Skeletal muscle tissue (tissue), 4 donors: ENCODE measurements around the gene DLG5. TPM values are rescaled to one million over a fixed set of nuclear protein-coding genes. Genes with fewer than 3 reads are reported as not detected.

Experiments
- H3K27ac ChIP-seq: one replicate; pipeline ENCODE4 v1.7.0; 2013; ENCODE audit warnings: mild to moderate bottlenecking, low read depth, low read length, inconsistent platforms
- H3K27me3 ChIP-seq, 3 donors: one replicate each; pipeline ENCODE4 v1.7.0; 2013; ENCODE audit warnings: low read length in 3 of 3; ENCODE audit not compliant: control insufficient read depth in 3 of 3, insufficient read depth in 3 of 3
- H3K36me3 ChIP-seq, 3 donors: one replicate each; pipeline ENCODE4 v1.7.0; 2013; ENCODE audit warnings: low read length in 3 of 3; ENCODE audit not compliant: control insufficient read depth in 3 of 3, insufficient read depth in 3 of 3
- H3K4me1 ChIP-seq, 3 donors: one replicate each; pipeline ENCODE4 v1.7.0; 2013; ENCODE audit warnings: low read length in 3 of 3, mild to moderate bottlenecking in 3 of 3; ENCODE audit not compliant: control insufficient read depth in 3 of 3, insufficient read depth in 3 of 3
- H3K4me3 ChIP-seq, 3 donors: one replicate each; pipeline ENCODE4 v1.7.0; 2013; ENCODE audit warnings: low read length in 3 of 3
- H3K9ac ChIP-seq, 3 donors: one replicate each; pipeline ENCODE4 v1.7.0; 2013; ENCODE audit warnings: low read length in 3 of 3, mild to moderate bottlenecking in 3 of 3, moderate library complexity in 2 of 3, low read depth in 1 of 3
- H3K9me3 ChIP-seq, 3 donors: one replicate each; pipeline ENCODE4 v1.7.0; 2013; ENCODE audit warnings: low read length in 3 of 3; ENCODE audit not compliant: control insufficient read depth in 3 of 3
- total RNA-seq: library from RNA; depleted of rRNA; stranded (reverse); fragments of >200 nt; gene quantifications from one replicate; pipeline ENCODE4 v1.2.3, GENCODE V29; 2014
- donor health status: Osteomylitis.

The DLG5 gene, protein sequence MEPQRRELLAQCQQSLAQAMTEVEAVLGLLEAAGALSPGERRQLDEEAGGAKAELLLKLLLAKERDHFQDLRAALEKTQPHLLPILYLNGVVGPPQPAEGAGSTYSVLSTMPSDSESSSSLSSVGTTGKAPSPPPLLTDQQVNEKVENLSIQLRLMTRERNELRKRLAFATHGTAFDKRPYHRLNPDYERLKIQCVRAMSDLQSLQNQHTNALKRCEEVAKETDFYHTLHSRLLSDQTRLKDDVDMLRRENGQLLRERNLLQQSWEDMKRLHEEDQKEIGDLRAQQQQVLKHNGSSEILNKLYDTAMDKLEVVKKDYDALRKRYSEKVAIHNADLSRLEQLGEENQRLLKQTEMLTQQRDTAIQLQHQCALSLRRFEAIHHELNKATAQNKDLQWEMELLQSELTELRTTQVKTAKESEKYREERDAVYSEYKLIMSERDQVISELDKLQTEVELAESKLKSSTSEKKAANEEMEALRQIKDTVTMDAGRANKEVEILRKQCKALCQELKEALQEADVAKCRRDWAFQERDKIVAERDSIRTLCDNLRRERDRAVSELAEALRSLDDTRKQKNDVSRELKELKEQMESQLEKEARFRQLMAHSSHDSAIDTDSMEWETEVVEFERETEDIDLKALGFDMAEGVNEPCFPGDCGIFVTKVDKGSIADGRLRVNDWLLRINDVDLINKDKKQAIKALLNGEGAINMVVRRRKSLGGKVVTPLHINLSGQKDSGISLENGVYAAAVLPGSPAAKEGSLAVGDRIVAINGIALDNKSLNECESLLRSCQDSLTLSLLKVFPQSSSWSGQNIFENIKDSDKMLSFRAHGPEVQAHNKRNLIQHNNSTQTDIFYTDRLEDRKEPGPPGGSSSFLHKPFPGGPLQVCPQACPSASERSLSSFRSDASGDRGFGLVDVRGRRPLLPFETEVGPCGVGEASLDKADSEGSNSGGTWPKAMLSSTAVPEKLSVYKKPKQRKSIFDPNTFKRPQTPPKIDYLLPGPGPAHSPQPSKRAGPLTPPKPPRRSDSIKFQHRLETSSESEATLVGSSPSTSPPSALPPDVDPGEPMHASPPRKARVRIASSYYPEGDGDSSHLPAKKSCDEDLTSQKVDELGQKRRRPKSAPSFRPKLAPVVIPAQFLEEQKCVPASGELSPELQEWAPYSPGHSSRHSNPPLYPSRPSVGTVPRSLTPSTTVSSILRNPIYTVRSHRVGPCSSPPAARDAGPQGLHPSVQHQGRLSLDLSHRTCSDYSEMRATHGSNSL (N-terminal part only)
- total RNA-seq = 14.1 TPM

DNA sequence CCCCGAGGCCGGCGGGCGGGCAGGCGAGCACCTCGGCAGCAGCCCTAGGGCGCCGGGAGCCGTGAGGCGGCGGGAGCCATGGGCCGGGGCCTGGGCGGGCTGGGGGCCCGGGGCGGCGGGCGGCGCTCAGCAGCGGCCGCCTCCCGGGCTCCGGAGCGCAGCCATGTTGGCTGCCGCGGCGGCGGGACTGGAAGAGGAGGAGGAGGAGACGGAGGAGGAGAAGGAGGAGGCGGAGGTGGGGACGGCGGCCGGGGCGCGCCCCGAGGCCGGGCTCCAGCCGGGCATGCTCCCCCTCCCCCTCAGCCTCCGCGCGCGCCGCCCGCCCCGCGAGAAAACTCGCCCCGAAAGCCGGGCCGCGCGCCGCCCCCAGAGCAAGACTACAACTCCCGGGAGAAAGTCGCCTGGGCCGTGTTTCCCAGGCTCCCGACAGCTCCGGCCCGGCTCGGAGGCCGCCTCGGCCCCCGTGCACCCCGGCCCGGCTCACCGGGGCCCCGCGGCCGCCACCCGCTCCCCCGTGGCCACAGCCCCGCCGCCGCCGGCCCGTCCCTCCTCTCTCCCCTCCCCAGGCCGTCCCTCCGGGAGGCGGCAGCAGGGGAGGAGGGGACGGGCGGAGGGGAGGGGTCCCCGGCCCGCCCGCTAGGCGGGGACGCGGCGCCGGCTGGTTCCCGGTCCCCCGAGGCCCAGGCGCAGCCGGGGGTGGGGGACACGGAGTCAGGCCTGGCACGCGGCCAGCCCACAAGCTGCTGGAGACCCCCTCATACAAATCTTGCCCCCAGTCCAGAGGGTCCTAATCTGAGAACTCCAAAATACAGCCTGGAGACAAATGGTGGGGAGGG, at the start of gene DLG5:
Gene DLG5, minus strand, starts transcription at position 190 of the 836 bp plus-strand sequence. CDS start 235 bp downstream, outside the sequence.
- peak within 1 kb of the TSS; percentile 81 to 88 (median 87) for H3K4me3 ChIP-seq
- H3K27ac ChIP-seq = peak within 1 kb of the TSS; percentile 12

DNA sequence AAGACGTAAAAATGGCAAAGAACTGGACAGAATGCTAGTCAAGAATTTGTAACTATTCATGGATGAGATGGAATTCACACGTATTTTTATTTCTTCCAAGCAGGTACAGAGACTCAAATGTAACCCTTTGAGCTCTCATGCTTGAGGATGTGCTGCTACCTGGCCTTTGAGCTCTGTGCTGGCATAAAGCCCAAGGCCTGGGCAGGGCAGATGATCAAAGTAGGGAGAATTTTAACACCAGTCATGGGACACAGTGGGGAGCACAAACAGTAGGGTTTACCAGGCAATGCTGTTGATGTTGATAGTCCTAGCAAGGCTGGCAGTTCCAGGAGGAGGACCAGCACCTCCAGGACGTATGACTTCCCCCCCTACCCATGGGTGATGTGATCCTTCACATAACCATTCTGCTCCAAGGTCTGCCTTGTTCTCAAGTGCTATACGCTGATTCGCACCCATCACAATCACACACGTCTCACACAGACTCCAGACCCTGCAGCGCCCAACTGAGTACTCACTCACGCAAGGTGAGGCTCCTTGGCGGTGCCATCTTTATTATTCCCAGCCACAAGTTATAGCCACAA, 48.6 kb upstream of the DLG5 start:
- Histone ChIP-seq H3K4me3 (no peak overlapping the region), H3K9ac (no peak overlapping the region), H3K27me3 (no peaks in the 10 kb centered on the region), H3K4me1 (peaks cover 32 to 47% (median 41%) of the 10 kb centered on the region in 3 donors), H3K36me3 (peaks cover 20 to 34% (median 29%) of the 10 kb centered on the region in 3 donors), H3K9me3 (no peaks in the 10 kb centered on the region), H3K27ac (peak overlapping the region; percentile 0)

More for the DNA sequence above, at the start of gene DLG5:
- H3K27me3 ChIP-seq = no peaks in the 10 kb centered on the region
- peak within 1 kb of the TSS; percentile 81 to 89 (median 89) for H3K9ac ChIP-seq
- no peaks in the 10 kb centered on the region for H3K36me3 ChIP-seq
- no peaks in the 10 kb centered on the region for H3K9me3 ChIP-seq
- peaks cover 21 to 30% (median 29%) of the 10 kb centered on the region in 3 donors for H3K4me1 ChIP-seq

DNA sequence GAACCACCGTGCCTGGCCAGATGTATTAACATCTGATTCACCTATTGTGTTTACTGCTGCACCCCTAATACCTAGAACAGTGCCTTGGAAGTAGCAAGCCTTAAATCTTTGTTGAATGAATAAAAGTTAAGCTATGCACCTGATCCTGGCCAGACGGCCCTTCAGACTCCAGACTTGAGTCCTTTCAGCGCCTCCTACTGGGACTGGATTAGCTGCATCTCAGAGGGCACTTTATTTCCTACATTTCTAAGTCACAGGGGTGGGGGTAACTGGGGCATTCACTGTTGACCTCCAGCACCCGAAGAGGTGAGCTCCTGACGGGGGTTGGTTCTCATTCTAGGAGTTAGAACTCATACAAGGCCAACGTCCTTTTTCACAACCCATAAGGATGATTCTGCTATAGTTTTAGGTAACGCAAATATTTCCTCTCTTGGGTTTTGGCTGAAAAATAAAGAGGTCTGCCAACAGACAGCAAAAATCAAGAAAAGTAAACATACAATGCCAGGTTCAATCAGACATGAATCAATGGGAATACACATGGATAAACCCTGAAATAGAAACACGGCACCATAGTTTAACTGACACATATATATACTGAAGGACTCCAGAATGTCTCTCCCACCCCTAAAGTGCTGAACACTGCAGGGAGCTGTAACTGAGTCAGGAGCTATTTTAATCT, 48.0 kb upstream of the DLG5 start:
- H3K27me3 ChIP-seq = no peaks in the 10 kb centered on the region
- no peak overlapping the region for H3K4me3 ChIP-seq
- H3K36me3 ChIP-seq = peaks cover 14 to 27% (median 23%) of the 10 kb centered on the region in 3 donors

DNA sequence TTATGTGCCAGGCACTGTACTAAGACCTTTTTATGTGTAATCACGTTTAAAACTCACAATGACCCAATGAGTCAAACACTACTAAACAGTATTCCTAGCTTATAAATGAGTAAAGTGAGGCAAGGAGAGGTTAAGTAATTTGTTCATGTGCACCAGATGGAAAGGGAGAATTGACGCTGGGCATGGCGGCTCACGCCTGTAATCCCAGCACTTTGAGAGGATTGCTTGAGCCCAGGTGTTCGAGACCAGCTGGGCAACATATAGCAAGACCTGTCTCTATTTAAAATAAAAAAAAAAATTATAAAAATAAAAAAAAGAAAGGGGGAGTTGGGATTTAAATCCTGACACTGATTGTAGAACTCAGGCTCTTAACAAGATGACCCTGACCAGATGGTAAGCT, 46.7 kb upstream of the DLG5 start:
- Histone ChIP-seq H3K9me3 (no peaks in the 10 kb centered on the region), H3K27ac (no peak overlapping the region), H3K36me3 (peaks cover 5 to 20% (median 14%) of the 10 kb centered on the region in 3 donors), H3K4me1 (peaks cover 32 to 49% (median 41%) of the 10 kb centered on the region in 3 donors), H3K27me3 (no peaks in the 10 kb centered on the region), H3K9ac (no peak overlapping the region), H3K4me3 (no peak overlapping the region)

More for the DNA sequence above, 48.0 kb upstream of the DLG5 start:
- Histone ChIP-seq H3K9me3 (no peaks in the 10 kb centered on the region), H3K9ac (peak overlapping the region in 1 of 3 donors; percentile 33), H3K4me1 (peaks cover 32 to 47% (median 41%) of the 10 kb centered on the region in 3 donors), H3K27ac (peak overlapping the region; percentile 0)

DNA sequence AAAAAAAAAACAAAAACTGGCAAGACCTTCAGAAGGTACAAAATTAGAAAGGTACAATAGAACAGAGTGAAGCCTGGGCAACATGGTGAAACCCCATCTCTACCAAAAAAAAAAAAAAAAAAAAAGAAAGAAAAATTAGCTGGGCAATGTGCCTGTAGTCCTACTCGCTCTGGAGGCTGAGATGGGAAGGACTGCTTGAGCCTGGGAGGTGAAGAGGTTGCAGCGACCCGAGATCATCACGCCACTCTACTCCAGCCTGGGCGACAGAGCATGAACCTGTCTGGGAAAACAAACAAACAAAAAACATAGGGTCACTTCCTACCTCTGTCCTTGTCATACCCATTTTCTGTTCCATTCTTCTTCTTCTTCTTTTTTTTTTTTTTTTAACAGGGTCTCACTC, 45.6 kb upstream of the DLG5 start:
- no peaks in the 10 kb centered on the region for H3K9me3 ChIP-seq
- no peak overlapping the region for H3K4me3 ChIP-seq
- peaks cover 3 to 10% (median 4%) of the 10 kb centered on the region in 3 donors for H3K36me3 ChIP-seq
- H3K27ac ChIP-seq = peak overlapping the region; percentile 91
- no peak overlapping the region for H3K9ac ChIP-seq
- peaks cover 24 to 38% (median 31%) of the 10 kb centered on the region in 3 donors for H3K4me1 ChIP-seq
- no peaks in the 10 kb centered on the region for H3K27me3 ChIP-seq

DNA sequence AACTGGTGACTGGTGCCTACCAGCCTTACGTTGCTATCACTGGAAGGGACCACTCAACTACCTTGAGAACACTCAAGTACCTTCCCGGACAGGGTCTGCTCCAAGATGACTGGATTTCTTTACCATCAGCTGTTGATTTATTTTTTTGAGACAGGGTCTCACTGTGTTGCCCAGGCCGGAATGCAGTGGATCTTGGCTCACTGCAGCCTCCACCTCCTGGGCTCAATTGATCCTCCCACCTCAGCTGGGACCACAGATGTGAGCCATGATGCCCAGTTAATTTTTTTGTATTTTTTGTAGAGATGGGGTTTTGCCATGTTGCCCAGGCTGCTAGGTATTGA, 45.2 kb upstream of the DLG5 start:
- Histone ChIP-seq H3K9ac (peak overlapping the region in 1 of 3 donors; percentile 28), H3K27ac (peak overlapping the region; percentile 91), H3K4me1 (peaks cover 23 to 35% (median 31%) of the 10 kb centered on the region in 3 donors), H3K4me3 (peak overlapping the region; percentile 23 to 57 (median 45)), H3K9me3 (no peaks in the 10 kb centered on the region), H3K27me3 (no peaks in the 10 kb centered on the region), H3K36me3 (peaks cover 0 to 6% (median under 1%) of the 10 kb centered on the region in 3 donors)

DNA sequence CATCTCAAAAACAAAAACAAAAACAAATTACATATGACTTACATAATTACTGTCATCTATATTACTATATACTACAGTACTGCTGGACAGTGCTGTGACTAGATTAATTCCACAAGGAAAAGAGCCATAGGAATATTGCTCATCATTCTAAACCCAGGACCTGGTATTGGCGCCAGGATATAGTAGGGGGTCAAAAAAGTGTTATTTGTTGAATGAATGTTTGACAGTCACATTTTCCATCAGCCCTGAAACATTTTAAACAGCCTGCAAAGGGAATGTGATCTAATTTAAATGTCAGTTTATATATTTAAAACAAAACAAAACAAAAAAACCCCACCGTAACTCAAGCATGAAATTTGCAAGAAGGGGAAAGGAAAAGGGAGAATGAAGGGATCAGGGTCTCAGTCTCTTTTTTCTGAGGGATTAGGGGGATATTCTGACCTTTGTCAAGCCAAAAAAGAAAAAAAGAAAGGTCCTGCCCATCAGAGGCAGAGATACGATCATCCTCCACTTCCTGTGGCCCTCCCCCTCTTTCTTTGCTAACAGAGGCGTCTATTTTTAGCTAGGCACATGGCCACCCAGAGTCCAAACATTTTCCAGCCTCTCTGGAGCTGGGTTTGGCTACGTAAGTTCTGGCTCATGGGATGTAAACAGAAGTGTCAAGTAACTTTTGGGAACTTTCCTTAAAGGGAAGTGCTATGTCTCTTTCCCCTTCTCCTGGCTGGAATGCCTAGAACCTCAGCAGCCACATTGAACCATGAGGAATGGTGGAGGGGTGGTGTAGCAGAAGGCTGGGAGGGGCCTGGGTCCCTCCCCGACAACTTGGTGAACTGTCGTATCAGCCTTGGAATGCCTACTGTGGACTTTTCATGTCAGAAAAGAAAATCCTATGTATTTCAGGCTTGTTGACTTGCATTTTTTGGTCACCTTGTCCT, 44.6 kb upstream of the DLG5 start:
- peak overlapping the region; percentile 23 to 57 (median 45) for H3K4me3 ChIP-seq
- H3K27ac ChIP-seq = peak overlapping the region; percentile 91
- peak overlapping the region; percentile 0 to 57 (median 25) for H3K9ac ChIP-seq
- H3K9me3 ChIP-seq = no peaks in the 10 kb centered on the region
- H3K27me3 ChIP-seq = no peaks in the 10 kb centered on the region
- peaks cover 0 to 3% (median 0%) of the 10 kb centered on the region in 3 donors for H3K36me3 ChIP-seq
- peaks cover 23 to 35% (median 31%) of the 10 kb centered on the region in 3 donors for H3K4me1 ChIP-seq

DNA sequence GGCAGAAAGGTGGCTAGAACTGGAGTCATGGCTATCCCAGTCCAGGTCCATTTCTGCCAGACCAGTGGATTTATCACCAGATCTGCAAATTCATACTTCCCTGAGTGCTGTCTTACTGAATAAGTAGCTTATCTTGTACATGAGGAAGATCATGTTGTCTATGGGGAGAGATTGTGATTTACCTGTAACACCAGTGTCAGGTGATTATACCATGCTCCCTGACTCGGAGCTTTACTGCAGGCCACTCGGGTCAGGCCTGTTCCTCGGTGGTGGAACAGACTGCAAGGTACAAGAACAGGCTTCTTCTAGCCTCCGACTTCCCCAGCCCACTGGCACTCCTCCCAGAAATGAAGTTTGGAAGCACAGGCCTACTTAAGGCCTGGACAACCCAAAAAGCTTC, 42.6 kb upstream of the DLG5 start:
- Histone ChIP-seq H3K36me3 (no peaks in the 10 kb centered on the region), H3K9me3 (no peaks in the 10 kb centered on the region), H3K4me1 (peaks cover 17 to 22% (median 21%) of the 10 kb centered on the region in 3 donors), H3K27me3 (no peaks in the 10 kb centered on the region), H3K4me3 (no peak overlapping the region), H3K27ac (no peak overlapping the region), H3K9ac (no peak overlapping the region)
